DOHH2 (cell line): ENCODE measurements around the gene TBL1XR1.

Experiments used
- EZH2phosphoT487 ChIP-seq: fragments of 200-600 bp; sonication (generic); IDR thresholded peaks from 2 replicates; pipeline ENCODE4 v1.6.1; 2017; ENCODE audit warnings: borderline replicate concordance, mild to moderate bottlenecking, antibody characterized with exemption, low read length, moderate library complexity, mixed read lengths
- TF ChIP-seq, protein P1 (sequence below): fragments of 200-600 bp; sonication (generic); IDR thresholded peaks from one replicate; pipeline ENCODE4 v1.5.1; 2014; ENCODE audit warnings: antibody characterized with exemption, mild to moderate bottlenecking, low read depth, low read length; ENCODE audit not compliant: poor library complexity, severe bottlenecking

- TF ChIP-seq, protein P1, sequence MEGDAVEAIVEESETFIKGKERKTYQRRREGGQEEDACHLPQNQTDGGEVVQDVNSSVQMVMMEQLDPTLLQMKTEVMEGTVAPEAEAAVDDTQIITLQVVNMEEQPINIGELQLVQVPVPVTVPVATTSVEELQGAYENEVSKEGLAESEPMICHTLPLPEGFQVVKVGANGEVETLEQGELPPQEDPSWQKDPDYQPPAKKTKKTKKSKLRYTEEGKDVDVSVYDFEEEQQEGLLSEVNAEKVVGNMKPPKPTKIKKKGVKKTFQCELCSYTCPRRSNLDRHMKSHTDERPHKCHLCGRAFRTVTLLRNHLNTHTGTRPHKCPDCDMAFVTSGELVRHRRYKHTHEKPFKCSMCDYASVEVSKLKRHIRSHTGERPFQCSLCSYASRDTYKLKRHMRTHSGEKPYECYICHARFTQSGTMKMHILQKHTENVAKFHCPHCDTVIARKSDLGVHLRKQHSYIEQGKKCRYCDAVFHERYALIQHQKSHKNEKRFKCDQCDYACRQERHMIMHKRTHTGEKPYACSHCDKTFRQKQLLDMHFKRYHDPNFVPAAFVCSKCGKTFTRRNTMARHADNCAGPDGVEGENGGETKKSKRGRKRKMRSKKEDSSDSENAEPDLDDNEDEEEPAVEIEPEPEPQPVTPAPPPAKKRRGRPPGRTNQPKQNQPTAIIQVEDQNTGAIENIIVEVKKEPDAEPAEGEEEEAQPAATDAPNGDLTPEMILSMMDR, result no peak
- no peak for TF ChIP-seq EZH2phosphoT487
Measured at GRCh38 chr3:176987901-176988650, 209.2 kb downstream of the TBL1XR1 start.
